Measurements from ENCODE around the gene BCAN.

BCAN gene

DNA sequence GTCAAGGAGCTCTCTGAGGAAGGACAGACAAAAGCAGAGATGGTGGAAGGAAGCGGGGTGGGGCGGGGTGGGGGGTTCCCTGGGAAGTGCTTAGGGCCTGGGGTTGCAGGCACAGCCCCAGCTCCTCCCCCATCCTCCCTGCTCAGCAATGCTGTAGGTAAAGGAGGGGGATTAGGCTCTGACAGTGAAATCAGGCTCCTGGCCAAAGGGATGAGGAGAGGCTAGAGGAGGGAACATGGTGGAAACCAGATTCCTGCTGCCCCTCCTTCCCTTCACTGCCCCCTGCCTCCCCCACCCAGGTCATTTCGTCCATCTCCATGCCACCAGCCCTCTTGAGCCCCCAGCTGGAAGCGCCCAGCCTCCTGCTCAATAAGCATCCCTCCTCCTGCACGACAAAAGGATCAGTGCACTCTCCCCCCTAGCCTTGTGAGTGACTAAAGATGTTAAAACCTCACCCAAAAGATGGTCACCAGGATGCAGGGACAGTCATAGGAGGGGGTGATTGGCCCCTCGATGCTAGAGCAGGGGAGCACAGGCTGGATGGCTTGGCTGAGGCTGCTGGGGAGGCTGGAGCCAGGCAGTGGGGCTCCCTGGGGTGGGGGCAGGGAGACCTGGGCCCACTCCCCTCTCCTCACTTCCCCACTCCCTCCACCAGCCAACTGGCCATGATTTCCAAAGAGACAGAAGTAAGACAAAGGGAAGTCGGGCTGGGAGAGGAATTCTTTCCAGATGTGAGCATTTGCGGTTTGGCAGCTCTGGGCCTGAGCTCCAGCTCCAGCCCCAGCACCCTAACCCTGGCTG is 65.7 kb downstream of the BCAN start:
- Mint-ChIP-seq H3K9me3 (no peaks in the 10 kb centered on the region), H3K27me3 (ENCODE audit: low read depth, poor library complexity) (peaks cover 3% of the 10 kb centered on the region), H3K36me3 (ENCODE audit: low read depth) (peaks cover 14% of the 10 kb centered on the region), H3K4me1 (peaks cover 82% of the 10 kb centered on the region), H3K27ac (peak overlapping the region; percentile 99), H3K4me3 (peak overlapping the region; percentile 95)
- TF ChIP-seq, protein P1, sequence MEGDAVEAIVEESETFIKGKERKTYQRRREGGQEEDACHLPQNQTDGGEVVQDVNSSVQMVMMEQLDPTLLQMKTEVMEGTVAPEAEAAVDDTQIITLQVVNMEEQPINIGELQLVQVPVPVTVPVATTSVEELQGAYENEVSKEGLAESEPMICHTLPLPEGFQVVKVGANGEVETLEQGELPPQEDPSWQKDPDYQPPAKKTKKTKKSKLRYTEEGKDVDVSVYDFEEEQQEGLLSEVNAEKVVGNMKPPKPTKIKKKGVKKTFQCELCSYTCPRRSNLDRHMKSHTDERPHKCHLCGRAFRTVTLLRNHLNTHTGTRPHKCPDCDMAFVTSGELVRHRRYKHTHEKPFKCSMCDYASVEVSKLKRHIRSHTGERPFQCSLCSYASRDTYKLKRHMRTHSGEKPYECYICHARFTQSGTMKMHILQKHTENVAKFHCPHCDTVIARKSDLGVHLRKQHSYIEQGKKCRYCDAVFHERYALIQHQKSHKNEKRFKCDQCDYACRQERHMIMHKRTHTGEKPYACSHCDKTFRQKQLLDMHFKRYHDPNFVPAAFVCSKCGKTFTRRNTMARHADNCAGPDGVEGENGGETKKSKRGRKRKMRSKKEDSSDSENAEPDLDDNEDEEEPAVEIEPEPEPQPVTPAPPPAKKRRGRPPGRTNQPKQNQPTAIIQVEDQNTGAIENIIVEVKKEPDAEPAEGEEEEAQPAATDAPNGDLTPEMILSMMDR (IDR thresholded peaks at IDR 0.05), result no peak
- no peak for DNase-seq

GRCh38 chr1:156708218-156708661 is 66.3 kb downstream of the BCAN start:
- H3K27ac Mint-ChIP-seq, result peak overlapping the region; percentile 97
- H3K4me3 Mint-ChIP-seq, result peak overlapping the region; percentile 69
- H3K27me3 Mint-ChIP-seq (ENCODE audit: low read depth, poor library complexity), result peaks cover 3% of the 10 kb centered on the region
- TF ChIP-seq, protein P1 (IDR thresholded peaks at IDR 0.05), result no peak
- peaks cover 10% of the 10 kb centered on the region for H3K36me3 Mint-ChIP-seq (ENCODE audit: low read depth)
- DNase-seq, result no peak
- H3K9me3 Mint-ChIP-seq, result no peaks in the 10 kb centered on the region
- H3K4me1 Mint-ChIP-seq, result peaks cover 82% of the 10 kb centered on the region

- no peak for DNase-seq
- peaks cover 4% of the 10 kb centered on the region for H3K36me3 Mint-ChIP-seq (ENCODE audit: low read depth)
- TF ChIP-seq, protein P1 (IDR thresholded peaks at IDR 0.05), result no peak
- H3K27me3 Mint-ChIP-seq (ENCODE audit: low read depth, poor library complexity), result peaks cover 3% of the 10 kb centered on the region
- H3K27ac Mint-ChIP-seq, result peak overlapping the region; percentile 97
- no peaks in the 10 kb centered on the region for H3K9me3 Mint-ChIP-seq
- H3K4me3 Mint-ChIP-seq, result peak overlapping the region; percentile 69
- peaks cover 74% of the 10 kb centered on the region for H3K4me1 Mint-ChIP-seq
Observed at GRCh38 chr1:156709031-156709430, 67.1 kb downstream of the BCAN start.
